HepG2 (cell line): ENCODE data around the gene NYAP1. TPM values are rescaled to one million over a fixed set of nuclear protein-coding genes. Genes with fewer than 3 reads are reported as not detected.

ENCODE experiments used
- ARNT ChIP-seq: fragments of 450-650 bp; IDR thresholded peaks from 2 replicates; pipeline ENCODE4 v1.6.1; 2017
- CBX2 ChIP-seq, 2 experiments: fragments of 200-600 bp in 1 of 2; sonication (generic); formaldehyde crosslinking in 1 of 2; IDR thresholded peaks; 2 replicates each; pipeline versions ENCODE4 v1.7.0 to v1.8.1; 2018 to 2022; ENCODE audit warnings: low read depth in 2 of 2, low read length in 1 of 2, mild to moderate bottlenecking in 1 of 2, missing genetic modification reagents in 1 of 2
- KAT7 ChIP-seq: IDR thresholded peaks from 2 replicates; pipeline ENCODE4 v1.6.1; 2018; ENCODE audit warnings: borderline replicate concordance, missing compliant biosample characterization
- KLF15 ChIP-seq: sonication (generic); formaldehyde crosslinking; IDR thresholded peaks from 2 replicates; pipeline ENCODE4 v1.8.1; 2023; ENCODE audit warnings: borderline replicate concordance, mild to moderate bottlenecking, inconsistent platforms, missing genetic modification reagents, mixed read lengths
- RARA ChIP-seq: IDR thresholded peaks from 2 replicates; pipeline ENCODE4 v1.6.1; 2016; ENCODE audit warnings: missing genetic modification reagents, missing compliant biosample characterization
- SRY ChIP-seq: sonication (generic); formaldehyde crosslinking; IDR thresholded peaks from 2 replicates; pipeline ENCODE4 v1.8.0; 2022; ENCODE audit warnings: mild to moderate bottlenecking, missing genetic modification reagents
- ZBTB7A ChIP-seq: sonication (generic); formaldehyde crosslinking; IDR thresholded peaks from 2 replicates; pipeline ENCODE4 v1.8.0; 2022; ENCODE audit warnings: mild to moderate bottlenecking, missing genetic modification reagents
- ZFY ChIP-seq: sonication (generic); formaldehyde crosslinking; IDR thresholded peaks from 2 replicates; pipeline ENCODE4 v1.4.0; 2020; ENCODE audit warnings: missing genetic modification reagents
- ZKSCAN8 ChIP-seq: IDR thresholded peaks from 2 replicates; pipeline ENCODE4 v1.6.1; 2016; ENCODE audit warnings: borderline replicate concordance, missing genetic modification reagents, missing compliant biosample characterization
- ZNF205 ChIP-seq: IDR thresholded peaks from 2 replicates; pipeline ENCODE4 v1.6.1; 2018; ENCODE audit warnings: missing biosample characterization, missing genetic modification reagents
- ZNF337 ChIP-seq: sonication (generic); formaldehyde crosslinking; IDR thresholded peaks from 2 replicates; pipeline ENCODE4 v1.5.1; 2020; ENCODE audit warnings: missing genetic modification reagents, low read depth, mild to moderate bottlenecking, borderline replicate concordance
- ZNF546 ChIP-seq: sonication (generic); formaldehyde crosslinking; conservative IDR thresholded peaks from 2 replicates; pipeline ENCODE4 v1.8.1; 2023; ENCODE audit warnings: mild to moderate bottlenecking, missing genetic modification reagents
- ZNF644 ChIP-seq: IDR thresholded peaks from 2 replicates; pipeline ENCODE4 v1.6.1; 2016; ENCODE audit warnings: low read depth
- ZNF772 ChIP-seq: sonication (generic); formaldehyde crosslinking; IDR thresholded peaks from 2 replicates; pipeline ENCODE4 v1.5.0; 2020; ENCODE audit warnings: mild to moderate bottlenecking, missing genetic modification reagents
- ZNF841 ChIP-seq: sonication (generic); formaldehyde crosslinking; IDR thresholded peaks from 2 replicates; pipeline ENCODE4 v1.8.1; 2023; ENCODE audit warnings: missing genetic modification reagents, borderline replicate concordance
- polyA plus RNA-seq, 8 experiments: library from polyadenylated mRNA; depleted of rRNA in 3 of 8; stranded (reverse) in 7 of 8; unstranded in 1 of 8; fragments of >200 nt; fragmentation: Illumina TruSeq in 4 of 8; extraction: Trizol in 4 of 8; gene quantifications; 2 replicates each; pipeline versions ENCODE4 v1.2.1 to v1.2.3, GENCODE V29; 2011 to 2016; ENCODE audit warnings: low read depth in 4 of 8, missing spikeins in 1 of 8, mixed read lengths in 1 of 8; ENCODE audit not compliant: insufficient read depth in 1 of 8
- total RNA-seq, 5 experiments: library from RNA; depleted of rRNA; stranded (reverse); fragments of >200 nt; fragmentation: Illumina TruSeq; extraction: Trizol; gene quantifications; 2 replicates each; pipeline ENCODE4 v1.2.3, GENCODE V29; 2016; ENCODE audit warnings: low read depth in 1 of 5
- TF ChIP-seq, protein P1 (sequence below): sonication (generic); formaldehyde crosslinking; IDR thresholded peaks from 2 replicates; pipeline ENCODE4 v1.4.0; 2020; ENCODE audit warnings: mild to moderate bottlenecking, missing genetic modification reagents
- TF ChIP-seq, protein P2 (sequence below): sonication (generic); formaldehyde crosslinking; IDR thresholded peaks from 2 replicates; pipeline ENCODE4 v1.4.0; 2020; ENCODE audit warnings: mild to moderate bottlenecking, low read depth, missing genetic modification reagents
- TF ChIP-seq, protein P3 (sequence below): sonication (generic); IDR thresholded peaks from 2 replicates; pipeline ENCODE4 v1.6.1; 2016; ENCODE audit warnings: low read depth, borderline replicate concordance
- TF ChIP-seq, protein P4 (sequence below): IDR thresholded peaks from 2 replicates; pipeline ENCODE4 v1.6.1; 2012; ENCODE audit warnings: low read depth, low read length, improper control_type of control experiment

The NYAP1 gene
- total and polyA plus RNA-seq, 2 of the 13 experiments (the other 11 are each of a cell fraction or from before 2014, with no cell fraction given) = 0.15 to 0.46 TPM

DNA sequence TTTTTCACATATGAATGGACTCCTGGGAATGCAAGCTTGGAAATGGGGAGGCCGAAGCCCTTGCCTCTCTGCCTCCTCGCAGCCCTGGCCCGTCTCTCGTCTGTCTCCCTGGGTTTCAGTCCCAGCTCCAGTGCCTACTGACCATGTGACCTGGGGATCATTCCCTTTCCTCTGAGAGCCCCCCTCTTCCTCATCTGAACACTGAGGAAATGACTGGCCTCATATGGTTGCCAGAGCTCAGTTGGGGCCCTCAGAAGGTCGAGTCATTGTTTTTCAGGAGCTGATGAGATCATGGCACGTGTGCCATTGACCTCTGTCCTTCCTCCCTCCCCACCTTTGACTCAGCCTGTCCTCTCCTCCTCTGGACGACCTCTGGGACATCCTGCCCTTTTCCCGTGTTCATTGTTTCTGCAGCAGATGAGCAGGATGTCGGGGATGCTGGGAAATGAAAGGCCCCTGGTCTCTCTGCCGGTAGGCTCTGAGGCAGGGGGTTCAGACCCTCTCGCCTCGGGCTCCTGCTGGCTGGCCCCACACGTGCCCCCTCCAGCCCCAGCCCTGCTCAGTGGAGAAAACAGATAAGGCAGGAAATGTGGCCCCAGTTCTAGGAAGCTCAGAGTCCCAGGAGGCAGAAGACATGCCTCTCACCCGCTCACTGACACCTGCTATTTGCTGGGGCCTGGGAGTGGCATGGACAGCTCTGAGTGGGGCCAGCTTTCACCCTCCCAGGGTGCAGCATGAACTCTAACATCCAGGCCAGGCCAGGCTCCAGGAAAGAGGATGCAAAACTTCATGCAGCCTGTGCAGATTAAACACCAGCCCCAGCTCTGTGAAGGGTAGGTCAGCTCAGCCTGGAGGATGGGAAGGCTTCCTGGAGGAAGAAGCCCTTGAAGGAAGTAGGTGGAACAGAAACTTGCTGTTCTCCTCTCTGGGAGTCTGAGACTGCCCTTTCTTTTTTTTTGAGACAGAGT is 39.1 kb upstream of the NYAP1 start (continued):
- TF ChIP-seq, protein P1, sequence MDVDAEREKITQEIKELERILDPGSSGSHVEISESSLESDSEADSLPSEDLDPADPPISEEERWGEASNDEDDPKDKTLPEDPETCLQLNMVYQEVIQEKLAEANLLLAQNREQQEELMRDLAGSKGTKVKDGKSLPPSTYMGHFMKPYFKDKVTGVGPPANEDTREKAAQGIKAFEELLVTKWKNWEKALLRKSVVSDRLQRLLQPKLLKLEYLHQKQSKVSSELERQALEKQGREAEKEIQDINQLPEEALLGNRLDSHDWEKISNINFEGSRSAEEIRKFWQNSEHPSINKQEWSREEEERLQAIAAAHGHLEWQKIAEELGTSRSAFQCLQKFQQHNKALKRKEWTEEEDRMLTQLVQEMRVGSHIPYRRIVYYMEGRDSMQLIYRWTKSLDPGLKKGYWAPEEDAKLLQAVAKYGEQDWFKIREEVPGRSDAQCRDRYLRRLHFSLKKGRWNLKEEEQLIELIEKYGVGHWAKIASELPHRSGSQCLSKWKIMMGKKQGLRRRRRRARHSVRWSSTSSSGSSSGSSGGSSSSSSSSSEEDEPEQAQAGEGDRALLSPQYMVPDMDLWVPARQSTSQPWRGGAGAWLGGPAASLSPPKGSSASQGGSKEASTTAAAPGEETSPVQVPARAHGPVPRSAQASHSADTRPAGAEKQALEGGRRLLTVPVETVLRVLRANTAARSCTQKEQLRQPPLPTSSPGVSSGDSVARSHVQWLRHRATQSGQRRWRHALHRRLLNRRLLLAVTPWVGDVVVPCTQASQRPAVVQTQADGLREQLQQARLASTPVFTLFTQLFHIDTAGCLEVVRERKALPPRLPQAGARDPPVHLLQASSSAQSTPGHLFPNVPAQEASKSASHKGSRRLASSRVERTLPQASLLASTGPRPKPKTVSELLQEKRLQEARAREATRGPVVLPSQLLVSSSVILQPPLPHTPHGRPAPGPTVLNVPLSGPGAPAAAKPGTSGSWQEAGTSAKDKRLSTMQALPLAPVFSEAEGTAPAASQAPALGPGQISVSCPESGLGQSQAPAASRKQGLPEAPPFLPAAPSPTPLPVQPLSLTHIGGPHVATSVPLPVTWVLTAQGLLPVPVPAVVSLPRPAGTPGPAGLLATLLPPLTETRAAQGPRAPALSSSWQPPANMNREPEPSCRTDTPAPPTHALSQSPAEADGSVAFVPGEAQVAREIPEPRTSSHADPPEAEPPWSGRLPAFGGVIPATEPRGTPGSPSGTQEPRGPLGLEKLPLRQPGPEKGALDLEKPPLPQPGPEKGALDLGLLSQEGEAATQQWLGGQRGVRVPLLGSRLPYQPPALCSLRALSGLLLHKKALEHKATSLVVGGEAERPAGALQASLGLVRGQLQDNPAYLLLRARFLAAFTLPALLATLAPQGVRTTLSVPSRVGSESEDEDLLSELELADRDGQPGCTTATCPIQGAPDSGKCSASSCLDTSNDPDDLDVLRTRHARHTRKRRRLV (CRISPR knock-in tag) = peak; percentile 40; the same call in 1 of the 2 replicates
- TF ChIP-seq, protein P2, sequence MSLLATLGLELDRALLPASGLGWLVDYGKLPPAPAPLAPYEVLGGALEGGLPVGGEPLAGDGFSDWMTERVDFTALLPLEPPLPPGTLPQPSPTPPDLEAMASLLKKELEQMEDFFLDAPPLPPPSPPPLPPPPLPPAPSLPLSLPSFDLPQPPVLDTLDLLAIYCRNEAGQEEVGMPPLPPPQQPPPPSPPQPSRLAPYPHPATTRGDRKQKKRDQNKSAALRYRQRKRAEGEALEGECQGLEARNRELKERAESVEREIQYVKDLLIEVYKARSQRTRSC = no peak
- no peak for TF ChIP-seq CBX2 (IDR thresholded peaks at IDR 0.05; ENCODE audit: low read depth, low read length)
- TF ChIP-seq CBX2 (CRISPR knock-in tag; IDR thresholded peaks at IDR 0.05; ENCODE audit: low read depth) = no peak
- no peak for TF ChIP-seq ZNF337 (CRISPR knock-in tag)
- TF ChIP-seq ZNF644 (CRISPR knock-in tag) = peak; percentile 27; the same call in 1 of the 2 replicates
- TF ChIP-seq SRY (CRISPR knock-in tag) = no peak
- TF ChIP-seq ZNF841 (CRISPR knock-in tag) = no peak; the same call in 1 of the 2 replicates
- 0 out of 2 replicates have a peak, but pooled peaks have one; percentile 35 for TF ChIP-seq KAT7 (CRISPR knock-in tag)
- TF ChIP-seq ZBTB7A (CRISPR knock-in tag) = peak; percentile 84
- no peak for TF ChIP-seq KLF15 (CRISPR knock-in tag)
- TF ChIP-seq ZNF546 (CRISPR knock-in tag) = no peak
- TF ChIP-seq RARA = peak; percentile 98
- TF ChIP-seq ZKSCAN8 = peak; percentile 85; the same call in 1 of the 2 replicates
- peak; percentile 67; the same call in 1 of the 2 replicates for TF ChIP-seq ZFY (CRISPR knock-in tag)
- TF ChIP-seq, protein P3, sequence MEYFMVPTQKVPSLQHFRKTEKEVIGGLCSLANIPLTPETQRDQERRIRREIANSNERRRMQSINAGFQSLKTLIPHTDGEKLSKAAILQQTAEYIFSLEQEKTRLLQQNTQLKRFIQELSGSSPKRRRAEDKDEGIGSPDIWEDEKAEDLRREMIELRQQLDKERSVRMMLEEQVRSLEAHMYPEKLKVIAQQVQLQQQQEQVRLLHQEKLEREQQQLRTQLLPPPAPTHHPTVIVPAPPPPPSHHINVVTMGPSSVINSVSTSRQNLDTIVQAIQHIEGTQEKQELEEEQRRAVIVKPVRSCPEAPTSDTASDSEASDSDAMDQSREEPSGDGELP = peak; percentile 80; the same call in 1 of the 2 replicates
- TF ChIP-seq ARNT = no peak
- peak; percentile 83 for TF ChIP-seq ZNF772 (CRISPR knock-in tag)
- TF ChIP-seq ZNF205 = 0 out of 2 replicates have a peak, but pooled peaks have one; percentile 27
- TF ChIP-seq, protein P4, sequence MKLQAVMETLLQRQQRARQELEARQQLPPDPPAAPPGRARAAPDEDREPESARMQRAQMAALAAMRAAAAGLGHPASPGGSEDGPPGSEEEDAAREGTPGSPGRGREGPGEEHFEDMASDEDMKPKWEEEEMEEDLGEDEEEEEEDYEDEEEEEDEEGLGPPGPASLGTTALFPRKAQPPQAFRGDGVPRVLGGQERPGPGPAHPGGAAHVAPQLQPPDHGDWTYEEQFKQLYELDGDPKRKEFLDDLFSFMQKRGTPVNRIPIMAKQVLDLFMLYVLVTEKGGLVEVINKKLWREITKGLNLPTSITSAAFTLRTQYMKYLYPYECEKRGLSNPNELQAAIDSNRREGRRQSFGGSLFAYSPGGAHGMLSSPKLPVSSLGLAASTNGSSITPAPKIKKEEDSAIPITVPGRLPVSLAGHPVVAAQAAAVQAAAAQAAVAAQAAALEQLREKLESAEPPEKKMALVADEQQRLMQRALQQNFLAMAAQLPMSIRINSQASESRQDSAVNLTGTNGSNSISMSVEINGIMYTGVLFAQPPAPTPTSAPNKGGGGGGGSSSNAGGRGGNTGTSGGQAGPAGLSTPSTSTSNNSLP = no peak; the same call in 1 of the 2 replicates
